Measurements from ENCODE around the gene IL16. TPM values are rescaled to one million over a fixed set of nuclear protein-coding genes. Genes with fewer than 3 reads are reported as not detected.
A peak's percentile ranks its signal among the peaks of the same experiment; 100 is the strongest.

Gene IL16
- total RNA-seq, 4 donors from 2014 or later, result 4.9 to 11.5 (median 8.4) TPM

- no peaks in the 10 kb centered on the region for H3K9me3 ChIP-seq
- TF ChIP-seq CTCF (IDR thresholded peaks at IDR 0.05), result no peak
- no peak for TF ChIP-seq POLR2A (IDR thresholded peaks at IDR 0.05)
- intact Hi-C loops (cut with DNase I), result no loop called here
- H3K27me3 ChIP-seq, result no peaks in the 10 kb centered on the region
- H3K4me1 ChIP-seq, result peaks cover 0 to 40% of the 10 kb centered on the region in 2 donors
- DNase-seq, result no peak
- no peak overlapping the region for H3K27ac ChIP-seq
- 73 to 89% methylated on average over 5 of the region's 5 CpGs for WGBS, 2 donors
- H3K4me3 ChIP-seq (replicated peaks in 1 of 3), result no peak overlapping the region
- peaks cover 3 to 4% of the 10 kb centered on the region in 2 donors for H3K36me3 ChIP-seq
Measured at GRCh38 chr15:81301815-81302399, 105.2 kb downstream of the IL16 start.

GRCh38 chr15:81302701-81303109 is 106.0 kb downstream of the IL16 start:
- peaks cover 3 to 4% of the 10 kb centered on the region in 2 donors for H3K36me3 ChIP-seq
- H3K4me3 ChIP-seq (replicated peaks in 1 of 3), result no peak overlapping the region
- H3K4me1 ChIP-seq, result peaks cover 0 to 40% of the 10 kb centered on the region in 2 donors
- WGBS, 2 donors, result 83 to 84% methylated on average over 6 of the region's 6 CpGs
- TF ChIP-seq CTCF (IDR thresholded peaks at IDR 0.05) (no peak), POLR2A (IDR thresholded peaks at IDR 0.05) (no peak)
- no peak for DNase-seq
- intact Hi-C loops (cut with DNase I), result no loop called here
- no peak overlapping the region for H3K27ac ChIP-seq
- no peaks in the 10 kb centered on the region for H3K9me3 ChIP-seq
- no peaks in the 10 kb centered on the region for H3K27me3 ChIP-seq

GRCh38 chr15:81303244-81304225 is 106.9 kb downstream of the IL16 start:
- TF ChIP-seq POLR2A (IDR thresholded peaks at IDR 0.05) (no peak), CTCF (IDR thresholded peaks at IDR 0.05) (no peak)
- no peak for DNase-seq
- no peaks in the 10 kb centered on the region for H3K27me3 ChIP-seq
- H3K4me3 ChIP-seq (replicated peaks in 1 of 3), result no peak overlapping the region
- intact Hi-C loops (cut with DNase I), result no loop called here
- H3K36me3 ChIP-seq, result peaks cover 3 to 4% of the 10 kb centered on the region in 2 donors
- no peaks in the 10 kb centered on the region for H3K9me3 ChIP-seq
- peaks cover 0 to 33% of the 10 kb centered on the region in 2 donors for H3K4me1 ChIP-seq
- peak overlapping the region in 2 of 3 donors; percentile 17 to 60 for H3K27ac ChIP-seq
- WGBS, 2 donors, result 74 to 76% methylated on average over 9 of the region's 9 CpGs

DNA sequence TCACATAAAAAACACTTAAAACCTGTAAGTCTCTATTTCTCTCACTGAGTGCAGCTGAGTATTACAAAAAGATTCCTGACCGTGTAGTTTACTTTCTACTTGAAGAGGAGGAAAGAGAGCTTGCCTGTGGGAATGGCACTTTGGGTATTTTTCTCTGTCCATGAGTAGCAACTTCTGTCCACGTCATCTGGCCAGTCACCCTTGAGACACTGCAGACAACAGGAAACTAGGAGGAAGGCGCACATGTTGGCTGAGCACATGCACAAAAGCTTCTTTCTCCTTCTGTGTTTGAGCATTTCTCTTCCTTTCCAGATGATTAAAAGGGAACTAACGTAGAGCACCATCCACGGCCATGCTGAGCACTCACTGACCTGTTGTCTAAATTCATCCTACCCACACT is 107.5 kb downstream of the IL16 start:
- intact Hi-C loops (cut with DNase I), result no loop called here
- no peak overlapping the region for H3K4me3 ChIP-seq (replicated peaks in 1 of 3)
- peaks cover 3 to 4% of the 10 kb centered on the region in 2 donors for H3K36me3 ChIP-seq
- WGBS, 2 donors, result 48 to 51% methylated on average over 5 of the region's 5 CpGs
- peak; percentile 48 to 54 for DNase-seq
- peak overlapping the region in 2 of 3 donors; percentile 17 to 60 for H3K27ac ChIP-seq
- no peaks in the 10 kb centered on the region for H3K27me3 ChIP-seq
- TF ChIP-seq POLR2A (IDR thresholded peaks at IDR 0.05) (no peak), CTCF (IDR thresholded peaks at IDR 0.05) (no peak)
- no peaks in the 10 kb centered on the region for H3K9me3 ChIP-seq
- H3K4me1 ChIP-seq, result peaks cover 0 to 28% of the 10 kb centered on the region in 2 donors

DNA sequence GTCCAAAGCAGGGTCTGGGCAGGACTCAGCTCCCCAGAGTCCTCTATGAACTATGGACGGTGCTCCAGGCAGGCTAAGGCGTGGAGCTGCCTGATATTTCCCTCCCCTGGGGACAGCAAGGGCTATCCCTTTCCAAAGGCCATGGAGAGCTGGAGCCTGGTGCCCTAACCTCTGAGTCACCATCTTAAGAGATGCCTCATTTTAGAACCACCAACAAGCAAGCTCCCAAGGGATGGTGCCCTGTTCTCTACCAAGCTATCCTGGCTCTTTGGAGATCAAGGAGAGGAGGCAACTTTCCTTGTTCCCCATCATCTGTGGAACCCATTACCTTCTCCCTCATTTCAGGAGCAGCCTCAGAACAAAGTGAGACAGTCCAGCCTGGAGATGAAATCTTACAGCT is 111.6 kb downstream of the IL16 start:
- 77 to 81% methylated on average over 2 of the region's 2 CpGs for WGBS, 2 donors
- H3K36me3 ChIP-seq, result peaks cover 3 to 9% of the 10 kb centered on the region in 2 donors

More for the DNA sequence above, 111.6 kb downstream of the IL16 start:
- Histone ChIP-seq H3K27ac (no peak overlapping the region), H3K9me3 (no peaks in the 10 kb centered on the region), H3K4me3 (replicated peaks in 1 of 3) (no peak overlapping the region), H3K4me1 (peaks cover 0 to 31% of the 10 kb centered on the region in 2 donors), H3K27me3 (no peaks in the 10 kb centered on the region)
- intact Hi-C loops (cut with DNase I), result no loop called here
- no peak for DNase-seq
- TF ChIP-seq POLR2A (IDR thresholded peaks at IDR 0.05), result no peak
- TF ChIP-seq CTCF (IDR thresholded peaks at IDR 0.05), result no peak
